IPS-18a (cell line): Measurements from ENCODE around the gene CUL2.
"Not testable (repeated sequence)": the region's sequence is repeated elsewhere in the genome, so short reads cannot be mapped to it uniquely, and the experiment has no call there.

Experiments used
- H3K27ac ChIP-seq: one replicate; pipeline ENCODE4 v1.5.1; 2013; ENCODE audit warnings: low read length
- H3K27me3 ChIP-seq: one replicate; pipeline ENCODE4 v1.6.1; 2013; ENCODE audit warnings: mild to moderate bottlenecking, low read length; ENCODE audit not compliant: control insufficient read depth, insufficient read depth
- H3K36me3 ChIP-seq: one replicate; pipeline ENCODE4 v1.6.1; 2013; ENCODE audit warnings: low read depth, low read length; ENCODE audit not compliant: control insufficient read depth
- H3K4me1 ChIP-seq: one replicate; pipeline ENCODE4 v1.6.1; 2013; ENCODE audit warnings: low read depth, low read length; ENCODE audit not compliant: control insufficient read depth
- H3K4me3 ChIP-seq: one replicate; pipeline ENCODE4 v1.5.1; 2013; ENCODE audit warnings: low read length
- H3K9ac ChIP-seq: one replicate; pipeline ENCODE4 v1.6.1; 2013; ENCODE audit warnings: mild to moderate bottlenecking, low read length, moderate library complexity
- H3K9me3 ChIP-seq: one replicate; pipeline ENCODE4 v1.6.1; 2013; ENCODE audit warnings: low read depth, low read length; ENCODE audit not compliant: control insufficient read depth

Gene CUL2

DNA sequence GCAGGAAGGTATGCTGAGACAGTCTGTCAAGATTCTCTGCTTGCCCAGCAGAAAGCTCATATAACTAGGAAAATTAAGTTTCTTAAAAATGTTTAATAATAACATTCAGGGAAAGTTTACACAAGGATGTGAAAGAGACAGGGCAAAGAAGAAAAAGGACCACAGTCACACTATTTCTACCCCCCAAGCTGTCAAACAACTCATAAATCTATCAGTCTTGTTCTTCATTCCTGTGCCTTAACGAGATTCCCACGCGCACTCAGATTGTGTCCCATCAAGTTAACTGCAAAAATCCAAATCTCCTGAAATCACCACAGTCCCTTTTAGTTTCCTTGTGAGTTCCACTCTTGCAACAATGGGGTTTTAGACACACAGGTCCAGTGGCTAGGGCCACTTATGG lies 14.9 kb downstream of the CUL2 start:
- no peaks in the 10 kb centered on the region for H3K27me3 ChIP-seq
- H3K27ac ChIP-seq = no peak overlapping the region
- H3K4me3 ChIP-seq = no peak overlapping the region
- no peak overlapping the region for H3K9ac ChIP-seq
- H3K4me1 ChIP-seq = no peaks in the 10 kb centered on the region
- no peaks in the 10 kb centered on the region for H3K36me3 ChIP-seq
- H3K9me3 ChIP-seq = no peaks in the 10 kb centered on the region

DNA sequence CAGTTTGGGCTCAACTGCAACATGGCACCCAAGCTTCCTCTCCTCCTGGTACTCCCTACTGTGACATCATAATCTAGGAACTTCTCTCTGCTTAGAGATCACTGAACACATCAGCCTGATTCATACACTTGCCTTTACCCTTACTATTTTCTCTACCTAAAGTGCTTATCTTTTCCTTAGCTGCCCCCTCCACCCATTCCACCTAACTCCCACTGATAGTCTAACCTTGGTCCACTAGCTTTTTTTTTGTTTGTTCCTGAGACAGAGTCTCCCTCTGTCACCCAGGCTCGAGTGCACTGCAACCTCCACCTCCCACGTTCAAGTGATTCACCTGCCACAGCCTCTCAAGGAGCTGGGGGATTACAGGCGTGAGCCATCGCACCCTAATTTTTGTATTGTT lies 15.9 kb downstream of the CUL2 start:
- H3K27me3 ChIP-seq = no peaks in the 10 kb centered on the region
- H3K27ac ChIP-seq = no peak overlapping the region
- no peaks in the 10 kb centered on the region for H3K36me3 ChIP-seq
- no peak overlapping the region for H3K4me3 ChIP-seq
- no peaks in the 10 kb centered on the region for H3K4me1 ChIP-seq
- no peak overlapping the region for H3K9ac ChIP-seq
- H3K9me3 ChIP-seq = no peaks in the 10 kb centered on the region

DNA sequence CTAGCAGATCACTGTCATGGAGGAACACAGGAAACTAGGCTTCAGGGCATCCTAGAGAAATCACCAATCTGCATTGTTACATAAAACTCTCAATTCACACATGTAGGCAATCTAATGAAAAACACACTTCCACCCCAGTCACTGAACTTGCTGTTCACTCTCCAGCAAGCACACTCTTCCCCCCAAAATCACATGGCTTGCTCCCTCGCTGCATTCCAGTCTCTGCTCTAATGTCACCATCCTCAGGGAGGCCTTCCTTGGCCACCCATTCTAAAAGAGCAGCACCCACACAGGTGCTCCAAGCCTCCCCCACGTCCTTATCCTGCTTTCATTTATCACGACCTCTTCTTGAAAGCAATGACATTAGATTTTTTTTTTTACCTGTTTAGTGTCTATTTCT lies 19.6 kb downstream of the CUL2 start:
- H3K27ac ChIP-seq = no peak overlapping the region
- no peaks in the 10 kb centered on the region for H3K27me3 ChIP-seq
- H3K9me3 ChIP-seq = no peaks in the 10 kb centered on the region
- H3K4me3 ChIP-seq = no peak overlapping the region
- H3K9ac ChIP-seq = no peak overlapping the region
- peaks cover 4% of the 10 kb centered on the region for H3K36me3 ChIP-seq
- H3K4me1 ChIP-seq = no peaks in the 10 kb centered on the region

DNA sequence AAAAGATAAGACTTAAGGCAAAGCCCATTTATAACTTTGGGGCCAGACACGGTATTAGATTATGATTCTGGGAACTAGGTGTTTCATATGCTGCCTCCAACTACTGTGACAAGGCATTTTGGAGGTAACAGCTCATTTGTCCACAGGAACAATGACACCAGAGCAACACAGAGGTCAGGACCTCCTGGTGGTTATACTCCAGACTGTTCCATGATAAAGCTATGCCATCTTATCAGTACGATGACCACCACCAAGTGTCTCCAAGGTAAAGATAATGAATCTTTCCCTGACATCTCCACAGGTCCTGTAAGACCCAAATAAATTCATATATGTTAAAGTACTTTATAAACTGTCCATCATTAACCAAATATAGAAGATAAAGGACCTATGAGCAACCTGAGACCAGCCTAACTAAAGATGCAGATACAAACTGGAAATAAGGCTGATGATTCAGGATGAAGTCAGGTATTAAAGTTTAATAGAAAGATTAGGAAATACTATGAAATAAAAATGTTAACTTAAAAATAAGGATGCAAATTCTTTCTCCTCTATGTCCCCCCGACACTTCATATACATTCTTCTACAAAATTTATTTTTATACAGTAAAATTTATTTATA lies 26.2 kb downstream of the CUL2 start:
- Histone ChIP-seq H3K27me3 (no peaks in the 10 kb centered on the region), H3K4me3 (no peak overlapping the region), H3K27ac (no peak overlapping the region), H3K9ac (no peak overlapping the region), H3K4me1 (no peaks in the 10 kb centered on the region), H3K9me3 (no peaks in the 10 kb centered on the region), H3K36me3 (peaks cover 9% of the 10 kb centered on the region)

DNA sequence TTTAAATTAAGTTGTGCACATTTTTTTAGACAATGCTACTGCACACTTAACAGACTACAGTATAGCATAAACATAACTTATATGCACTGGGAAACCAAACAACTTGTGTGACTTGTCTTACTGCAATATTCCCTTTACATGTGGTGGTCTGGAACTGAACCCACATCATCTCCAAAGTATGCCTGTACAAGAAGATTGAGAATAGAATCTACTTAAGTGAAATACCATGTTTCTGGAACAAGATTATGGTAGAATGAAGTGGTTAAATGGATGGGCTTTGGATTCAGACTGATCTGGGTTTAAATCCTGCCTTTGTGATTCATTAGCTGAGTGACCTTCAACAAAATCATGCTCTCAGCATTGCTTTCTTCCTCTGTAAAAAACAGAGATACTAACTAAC lies 30.7 kb downstream of the CUL2 start:
- Histone ChIP-seq H3K36me3 (peaks cover 15% of the 10 kb centered on the region), H3K27me3 (no peaks in the 10 kb centered on the region)

DNA sequence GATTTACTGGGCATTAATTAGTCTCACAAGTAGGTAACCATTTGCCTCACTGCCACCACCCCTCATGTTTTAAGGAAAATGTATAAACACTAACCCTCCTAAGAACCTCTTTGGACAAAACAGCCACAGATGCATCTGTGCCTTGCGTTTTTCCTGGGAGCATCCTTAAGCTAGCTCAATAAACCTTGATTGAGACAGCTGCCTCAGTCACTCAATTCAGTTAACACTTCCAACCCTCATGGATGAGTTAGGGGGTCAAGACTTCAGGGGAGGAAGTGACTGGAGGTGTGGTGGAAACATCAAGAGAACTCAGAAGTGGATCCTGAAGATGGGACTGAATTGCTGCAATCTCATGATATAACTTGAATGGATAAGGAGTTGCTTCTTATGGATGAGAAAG lies 31.5 kb downstream of the CUL2 start:
- peaks cover 16% of the 10 kb centered on the region for H3K36me3 ChIP-seq

More for the DNA sequence above, 30.7 kb downstream of the CUL2 start:
- no peaks in the 10 kb centered on the region for H3K9me3 ChIP-seq
- peaks cover 7% of the 10 kb centered on the region for H3K4me1 ChIP-seq
- no peak overlapping the region for H3K27ac ChIP-seq
- H3K9ac ChIP-seq = no peak overlapping the region
- H3K4me3 ChIP-seq = no peak overlapping the region

DNA sequence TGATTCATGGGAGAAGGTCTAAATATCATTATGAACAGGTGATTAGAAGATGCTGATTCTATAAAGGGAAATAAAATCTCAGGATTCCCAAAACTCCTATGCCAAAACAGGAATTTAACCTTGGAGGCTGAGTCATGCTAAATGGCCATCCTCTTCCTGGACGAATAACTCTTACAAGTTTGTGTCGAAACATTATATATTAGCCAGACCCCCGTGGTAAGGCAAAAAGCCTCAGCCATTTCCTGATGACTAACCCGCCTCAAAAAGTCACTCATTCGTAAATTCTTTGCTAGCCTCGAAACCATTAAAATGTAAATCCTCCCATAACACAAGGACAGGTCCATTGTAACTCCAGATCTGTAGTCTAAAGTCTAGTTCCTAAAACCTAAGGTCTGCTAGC lies 32.0 kb downstream of the CUL2 start:
- H3K27me3 ChIP-seq = no peaks in the 10 kb centered on the region
- no peak overlapping the region for H3K4me3 ChIP-seq
- H3K36me3 ChIP-seq = peaks cover 20% of the 10 kb centered on the region
- H3K9me3 ChIP-seq = no peaks in the 10 kb centered on the region
- peaks cover 7% of the 10 kb centered on the region for H3K4me1 ChIP-seq
- H3K9ac ChIP-seq = no peak overlapping the region
- no peak overlapping the region for H3K27ac ChIP-seq

More for the DNA sequence above, 31.5 kb downstream of the CUL2 start:
- H3K4me1 ChIP-seq = peaks cover 7% of the 10 kb centered on the region
- no peak overlapping the region for H3K27ac ChIP-seq
- H3K4me3 ChIP-seq = no peak overlapping the region
- no peaks in the 10 kb centered on the region for H3K27me3 ChIP-seq
- H3K9ac ChIP-seq = no peak overlapping the region
- H3K9me3 ChIP-seq = no peaks in the 10 kb centered on the region

DNA sequence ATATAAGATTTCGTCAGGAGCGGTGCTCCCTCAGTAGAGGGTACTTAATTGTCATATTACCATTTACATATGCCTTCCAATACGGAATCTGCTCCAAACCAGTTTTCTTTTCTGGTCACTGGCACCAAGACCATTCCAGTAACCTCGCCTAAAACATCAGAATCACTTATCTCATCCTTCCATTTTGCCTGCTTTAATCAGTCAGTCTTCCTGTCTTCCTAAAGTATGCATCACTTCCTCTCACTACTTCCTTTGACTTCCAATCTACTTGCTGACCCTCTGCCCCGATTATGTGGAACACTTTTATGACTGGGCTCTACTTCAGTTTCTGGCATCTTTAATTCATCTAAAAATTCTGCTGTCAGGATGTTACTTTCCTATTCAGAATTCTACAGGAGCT lies 33.5 kb downstream of the CUL2 start:
- no peak overlapping the region for H3K4me3 ChIP-seq
- no peak overlapping the region for H3K9ac ChIP-seq
- H3K9me3 ChIP-seq = no peaks in the 10 kb centered on the region
- peaks cover 23% of the 10 kb centered on the region for H3K36me3 ChIP-seq
- H3K27me3 ChIP-seq = no peaks in the 10 kb centered on the region
- no peak overlapping the region for H3K27ac ChIP-seq
- H3K4me1 ChIP-seq = peaks cover 7% of the 10 kb centered on the region

DNA sequence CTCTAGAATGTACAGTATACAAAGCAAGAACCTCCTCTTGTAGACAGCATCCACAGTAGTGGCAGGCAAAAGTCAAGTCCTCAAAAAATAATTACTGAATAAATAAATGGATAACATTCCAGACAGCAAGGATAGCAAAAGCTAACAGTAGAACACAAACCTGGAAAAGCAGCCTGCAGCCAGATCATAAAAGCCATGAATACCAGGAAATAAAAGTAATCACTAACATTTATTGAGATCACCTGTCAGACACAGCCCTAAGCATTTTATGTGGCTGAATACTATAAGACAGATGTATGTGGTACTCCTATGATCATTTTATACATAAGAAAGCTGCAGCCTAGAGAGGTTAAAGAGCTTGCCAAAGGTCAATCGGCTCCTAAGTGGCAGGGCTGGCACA lies 34.0 kb downstream of the CUL2 start:
- no peak overlapping the region for H3K4me3 ChIP-seq
- peaks cover 21% of the 10 kb centered on the region for H3K36me3 ChIP-seq
- peaks cover 7% of the 10 kb centered on the region for H3K4me1 ChIP-seq
- H3K9me3 ChIP-seq = no peaks in the 10 kb centered on the region
- no peak overlapping the region for H3K9ac ChIP-seq
- H3K27me3 ChIP-seq = no peaks in the 10 kb centered on the region
- H3K27ac ChIP-seq = no peak overlapping the region

DNA sequence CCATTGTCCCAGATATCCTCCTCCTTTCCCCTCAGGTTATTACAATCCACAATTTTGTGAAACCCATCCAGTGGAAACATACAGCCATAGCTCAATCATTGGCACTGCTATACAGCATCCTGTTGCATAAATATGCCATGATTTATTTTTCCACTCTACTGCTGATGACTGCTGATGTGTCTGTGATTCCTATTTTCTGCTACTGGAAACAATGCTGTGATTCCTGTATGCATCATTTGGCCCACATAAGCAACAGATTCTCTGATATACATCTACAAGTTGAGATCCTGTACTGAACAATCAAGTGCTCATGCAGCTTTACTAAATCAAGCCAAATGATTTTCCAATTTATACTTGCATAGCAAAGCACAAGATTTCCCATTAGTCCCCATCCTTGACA lies 39.6 kb downstream of the CUL2 start:
- H3K9ac ChIP-seq = no peak overlapping the region
- H3K4me1 ChIP-seq = no peaks in the 10 kb centered on the region
- H3K4me3 ChIP-seq = no peak overlapping the region
- H3K27ac ChIP-seq = no peak overlapping the region
- no peaks in the 10 kb centered on the region for H3K27me3 ChIP-seq
- peaks cover 15% of the 10 kb centered on the region for H3K36me3 ChIP-seq
- H3K9me3 ChIP-seq = no peaks in the 10 kb centered on the region

DNA sequence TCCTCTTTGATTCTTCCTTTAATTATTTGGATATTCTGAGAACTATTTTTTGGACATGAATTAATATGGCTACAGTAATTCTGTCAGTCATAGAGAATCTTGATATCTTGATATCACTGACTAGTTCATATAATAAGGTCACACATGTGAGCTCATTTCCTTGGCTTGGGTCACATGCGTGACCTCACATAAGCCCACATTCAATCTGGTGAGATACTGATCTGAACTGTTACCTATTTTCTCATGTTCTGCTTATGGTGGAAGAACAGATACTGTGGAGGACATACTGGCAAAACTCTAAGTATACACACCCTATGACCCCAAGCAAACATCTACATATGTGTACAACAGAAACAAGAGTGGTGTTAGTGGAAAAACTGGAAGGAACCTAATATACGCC lies 44.1 kb downstream of the CUL2 start:
- no peak overlapping the region for H3K27ac ChIP-seq
- no peak overlapping the region for H3K9ac ChIP-seq
- H3K4me3 ChIP-seq = no peak overlapping the region
- peaks cover 7% of the 10 kb centered on the region for H3K4me1 ChIP-seq
- no peaks in the 10 kb centered on the region for H3K9me3 ChIP-seq
- H3K27me3 ChIP-seq = no peaks in the 10 kb centered on the region
- peaks cover 12% of the 10 kb centered on the region for H3K36me3 ChIP-seq

DNA sequence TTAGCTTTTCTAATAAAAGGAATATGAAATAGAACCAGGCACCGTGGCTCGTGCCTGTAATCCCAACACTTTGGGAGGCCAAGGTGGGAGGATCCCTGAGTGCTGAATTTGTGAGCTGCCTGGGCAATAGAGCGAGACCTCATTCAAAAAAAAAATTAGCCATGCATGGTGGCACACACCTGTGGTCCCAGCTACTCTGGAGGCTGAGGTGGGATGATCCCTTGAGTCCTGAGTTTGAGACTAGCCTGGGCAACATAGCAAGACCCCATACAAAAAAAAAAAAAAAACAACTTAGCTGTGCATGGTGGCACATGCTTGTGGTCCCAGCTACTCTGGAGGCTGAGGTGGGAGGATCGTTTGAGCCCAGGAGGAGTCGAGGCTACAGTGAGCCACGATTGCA lies 44.9 kb downstream of the CUL2 start:
- not testable (repeated sequence) for H3K27me3 ChIP-seq, H3K9ac ChIP-seq, H3K4me3 ChIP-seq, H3K9me3 ChIP-seq, H3K27ac ChIP-seq
- Histone ChIP-seq H3K36me3 (peaks cover 12% of the 10 kb centered on the region), H3K4me1 (peaks cover 15% of the 10 kb centered on the region)
